Measurements from ENCODE around the gene ERFL. TPM values are rescaled to one million over a fixed set of nuclear protein-coding genes. Genes with fewer than 3 reads are reported as not detected.

ERFL gene
- total and polyA plus RNA-seq, 2 donors (not counting 1 experiment from before 2014, with no cell fraction given) = 2.3 to 5.5 TPM

DNA sequence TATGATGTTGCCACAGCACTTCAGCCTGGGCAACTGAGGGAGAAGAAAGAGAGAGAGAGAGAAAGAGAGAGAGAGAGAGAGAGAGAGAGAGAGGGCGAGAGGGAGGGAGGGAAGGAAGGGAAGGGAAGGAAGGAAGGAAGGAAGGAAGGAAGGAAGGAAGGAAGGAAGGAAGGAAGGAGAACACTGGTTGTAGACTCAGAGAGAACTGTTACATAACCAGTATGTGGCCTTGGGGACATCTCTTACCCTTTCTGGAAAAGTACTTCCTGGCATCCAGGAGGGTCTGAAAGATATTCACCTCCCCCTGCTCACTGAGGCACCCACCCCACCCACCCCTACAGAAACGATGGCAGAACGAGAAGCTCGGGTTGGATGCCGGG is 47.9 kb downstream of the ERFL start:
- Mint-ChIP-seq H3K27me3 (no peaks in the 10 kb centered on the region), H3K4me1 (peaks cover 73% of the 10 kb centered on the region), H3K27ac (peak overlapping the region; percentile 99), H3K4me3 (peak overlapping the region; percentile 97), H3K9me3 (ENCODE audit: insufficient read depth) (no peaks in the 10 kb centered on the region)
- ChIA-PET CTCF (interaction anchor here (1.2 to 2.8 kb wide), 3 partner anchors 9 to 70 kb away, joined by 3 to 8 read pairs (median 5); no protein-coding TSS in a partner anchor), POLR2A (no interaction called here)
- ATAC-seq (ENCODE audit: low read depth) (no peak), DNase-seq (no peak)
- Histone ChIP-seq H3K27me3 (replicated peaks in 1 of 4; ENCODE audit: control extremely low read depth in 1 of 4, control insufficient read depth in 3 of 4, insufficient read depth in 4 of 4, low read length in 3 of 4) (no peaks in the 10 kb centered on the region), H3K4me3 (ENCODE audit: control extremely low read depth in 1 of 5, extremely low read depth in 1 of 5, insufficient read depth in 1 of 5, low read depth in 2 of 5, low read length in 4 of 5) (peak overlapping the region in 3 of 5 experiments; percentile 15 to 97 (median 94)), H3K79me2 (ENCODE audit: control insufficient read depth, insufficient read depth, low read length) (peaks cover 78% of the 10 kb centered on the region), H3K4me1 (ENCODE audit: control insufficient read depth in 2 of 2, insufficient read depth in 2 of 2, low read length in 2 of 2) (peaks cover 57 to 75% of the 10 kb centered on the region in 2 donors), H4K20me1 (ENCODE audit: control insufficient read depth, insufficient read depth, low read length, poor library complexity, severe bottlenecking) (peaks cover 68% of the 10 kb centered on the region), H3K9ac (ENCODE audit: low read length) (peak overlapping the region; percentile 92), H2AFZ (ENCODE audit: insufficient read depth, low read depth, low read length, poor library complexity, severe bottlenecking) (no peak overlapping the region), H3K36me3 (replicated peaks in 1 of 2; ENCODE audit: control extremely low read depth in 1 of 2, control insufficient read depth in 1 of 2, extremely low read depth in 1 of 2, insufficient read depth in 2 of 2, low read length in 1 of 2) (peaks cover 0 to 40% of the 10 kb centered on the region in 2 experiments), H3K27ac (ENCODE audit: low read length in 2 of 2) (peak overlapping the region in 1 of 2 donors; percentile 96), H3K4me2 (replicated peaks; ENCODE audit: low read depth, low read length, poor library complexity, severe bottlenecking) (peak overlapping the region; percentile 84), H3K9me3 (ENCODE audit: control extremely low read depth in 1 of 3, control insufficient read depth in 2 of 3, insufficient read depth in 1 of 3, low read length in 2 of 3) (no peaks in the 10 kb centered on the region)
- intact Hi-C loops (cut with micrococcal nuclease) = loop anchor here (5.0 kb wide), 1 partner anchor 197 kb away; the partner anchor contains the start of gene ZNF574
- no CpG with 5 or more reads among the region's 5 CpGs for WGBS (ENCODE audit: insufficient coverage)
- no peak for TF ChIP-seq EZH2 (IDR thresholded peaks at IDR 0.05; ENCODE audit: borderline replicate concordance, insufficient read depth, low read depth, low read length, poor library complexity, severe bottlenecking)
- TF ChIP-seq, protein P1, sequence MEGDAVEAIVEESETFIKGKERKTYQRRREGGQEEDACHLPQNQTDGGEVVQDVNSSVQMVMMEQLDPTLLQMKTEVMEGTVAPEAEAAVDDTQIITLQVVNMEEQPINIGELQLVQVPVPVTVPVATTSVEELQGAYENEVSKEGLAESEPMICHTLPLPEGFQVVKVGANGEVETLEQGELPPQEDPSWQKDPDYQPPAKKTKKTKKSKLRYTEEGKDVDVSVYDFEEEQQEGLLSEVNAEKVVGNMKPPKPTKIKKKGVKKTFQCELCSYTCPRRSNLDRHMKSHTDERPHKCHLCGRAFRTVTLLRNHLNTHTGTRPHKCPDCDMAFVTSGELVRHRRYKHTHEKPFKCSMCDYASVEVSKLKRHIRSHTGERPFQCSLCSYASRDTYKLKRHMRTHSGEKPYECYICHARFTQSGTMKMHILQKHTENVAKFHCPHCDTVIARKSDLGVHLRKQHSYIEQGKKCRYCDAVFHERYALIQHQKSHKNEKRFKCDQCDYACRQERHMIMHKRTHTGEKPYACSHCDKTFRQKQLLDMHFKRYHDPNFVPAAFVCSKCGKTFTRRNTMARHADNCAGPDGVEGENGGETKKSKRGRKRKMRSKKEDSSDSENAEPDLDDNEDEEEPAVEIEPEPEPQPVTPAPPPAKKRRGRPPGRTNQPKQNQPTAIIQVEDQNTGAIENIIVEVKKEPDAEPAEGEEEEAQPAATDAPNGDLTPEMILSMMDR (IDR thresholded peaks at IDR 0.05) = no peak

DNA sequence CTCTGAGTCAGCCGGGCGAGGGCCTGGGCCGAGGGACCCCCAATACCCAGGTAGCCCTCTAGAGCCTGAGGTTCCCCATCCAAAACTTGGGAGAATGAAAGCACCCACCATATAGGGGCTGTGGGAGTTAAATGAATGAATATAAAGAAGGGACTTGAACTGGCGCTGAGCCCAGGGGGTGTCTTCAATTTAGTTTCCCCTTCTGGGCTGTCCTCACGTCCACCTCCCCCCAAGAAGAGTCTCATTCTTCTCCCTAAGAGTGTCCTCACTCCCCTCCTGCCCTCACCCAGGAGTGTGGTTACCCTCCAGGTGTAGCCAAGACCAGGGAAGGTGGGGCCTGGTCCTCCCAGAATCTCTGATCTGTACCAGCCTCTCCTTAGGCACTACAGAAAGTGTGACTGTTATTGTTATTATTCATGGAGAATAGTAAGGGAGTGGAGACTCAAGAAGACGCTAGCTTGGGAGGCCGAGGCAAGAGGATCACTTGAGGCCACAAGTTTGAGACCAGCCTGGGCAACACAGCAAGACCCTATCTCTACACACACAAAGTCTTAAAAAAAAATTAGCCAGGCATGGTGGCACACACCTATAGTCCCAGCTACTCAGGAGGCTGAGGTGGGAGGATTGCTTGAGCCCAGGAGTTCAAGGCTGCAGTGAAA is 48.5 kb downstream of the ERFL start:
- H3K4me2 ChIP-seq (replicated peaks; ENCODE audit: low read depth, low read length, poor library complexity, severe bottlenecking) = peak overlapping the region; percentile 84
- POLR2A ChIA-PET = no interaction called here
- peak overlapping the region; percentile 99 for H3K27ac Mint-ChIP-seq

More for the DNA sequence above, 48.5 kb downstream of the ERFL start:
- ATAC-seq (ENCODE audit: low read depth) (no peak), DNase-seq (no peak)
- CTCF ChIA-PET = interaction anchor here (1.2 to 2.8 kb wide), 3 partner anchors 8 to 70 kb away, joined by 3 to 8 read pairs (median 5); no protein-coding TSS in a partner anchor
- peak overlapping the region; percentile 97 for H3K4me3 Mint-ChIP-seq
- peaks cover 0 to 40% of the 10 kb centered on the region in 2 experiments for H3K36me3 ChIP-seq (replicated peaks in 1 of 2; ENCODE audit: control extremely low read depth in 1 of 2, control insufficient read depth in 1 of 2, extremely low read depth in 1 of 2, insufficient read depth in 2 of 2, low read length in 1 of 2)
- peaks cover 70% of the 10 kb centered on the region for H3K4me1 Mint-ChIP-seq
- WGBS (ENCODE audit: insufficient coverage) = 72% methylated on average over 5 of the region's 7 CpGs
- peaks cover 62% of the 10 kb centered on the region for H4K20me1 ChIP-seq (ENCODE audit: control insufficient read depth, insufficient read depth, low read length, poor library complexity, severe bottlenecking)
- H3K4me3 ChIP-seq (ENCODE audit: control extremely low read depth in 1 of 5, extremely low read depth in 1 of 5, insufficient read depth in 1 of 5, low read depth in 2 of 5, low read length in 4 of 5) = peak overlapping the region; percentile 13 to 100 (median 94)
- peaks cover 55 to 75% of the 10 kb centered on the region in 2 donors for H3K4me1 ChIP-seq (ENCODE audit: control insufficient read depth in 2 of 2, insufficient read depth in 2 of 2, low read length in 2 of 2)
- peaks cover 76% of the 10 kb centered on the region for H3K79me2 ChIP-seq (ENCODE audit: control insufficient read depth, insufficient read depth, low read length)
- TF ChIP-seq EZH2 (IDR thresholded peaks at IDR 0.05; ENCODE audit: borderline replicate concordance, insufficient read depth, low read depth, low read length, poor library complexity, severe bottlenecking) = no peak
- TF ChIP-seq, protein P1 (IDR thresholded peaks at IDR 0.05) = no peak
- H3K27me3 Mint-ChIP-seq = no peaks in the 10 kb centered on the region
- no peaks in the 10 kb centered on the region for H3K9me3 ChIP-seq (ENCODE audit: control extremely low read depth in 1 of 3, control insufficient read depth in 2 of 3, insufficient read depth in 1 of 3, low read length in 2 of 3)
- H3K9me3 Mint-ChIP-seq (ENCODE audit: insufficient read depth) = no peaks in the 10 kb centered on the region
- H3K27me3 ChIP-seq (replicated peaks in 1 of 4; ENCODE audit: control extremely low read depth in 1 of 4, control insufficient read depth in 3 of 4, insufficient read depth in 4 of 4, low read length in 3 of 4) = no peaks in the 10 kb centered on the region
- H2AFZ ChIP-seq (ENCODE audit: insufficient read depth, low read depth, low read length, poor library complexity, severe bottlenecking) = no peak overlapping the region
- peak overlapping the region; percentile 96 to 98 for H3K27ac ChIP-seq (ENCODE audit: low read length in 2 of 2)
- peak overlapping the region; percentile 92 for H3K9ac ChIP-seq (ENCODE audit: low read length)
- intact Hi-C loops (cut with micrococcal nuclease) = loop anchor here (5.0 to 10.0 kb wide), 2 partner anchors 198 to 615 kb away; partner anchors contain the start of genes HNRNPUL1 and ZNF574
